HG03354 (cell line): Measurements from ENCODE around the gene KIF5C.

Experiments used
- ATAC-seq: cut with Tn5 transposase; IDR thresholded peaks from one replicate; pipeline ENCODE4 v1.9.1; 2021; ENCODE audit warnings: mild to moderate bottlenecking; ENCODE audit not compliant: unreplicated experiment, poor library complexity, severe bottlenecking

KIF5C gene

DNA sequence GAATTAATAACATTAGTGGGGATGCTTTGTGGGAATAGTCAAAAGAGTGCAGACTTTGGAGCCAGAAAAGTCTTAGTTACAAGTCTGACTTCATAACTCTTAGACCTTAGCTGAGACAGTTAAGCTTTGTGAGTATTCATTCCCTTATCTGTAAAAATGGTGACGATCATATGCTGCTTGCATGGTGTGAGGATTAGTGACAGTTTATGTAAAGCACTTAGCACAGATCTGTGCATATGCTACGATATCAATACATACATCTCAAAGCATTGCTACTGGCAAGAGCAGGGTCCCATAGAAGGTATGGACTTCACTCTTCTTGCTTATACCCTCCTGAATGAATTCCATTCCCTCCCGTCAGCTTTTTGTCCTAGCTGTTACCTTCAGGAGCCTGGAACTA is 106.8 kb downstream of the KIF5C start:
- ATAC-seq: no peak

DNA sequence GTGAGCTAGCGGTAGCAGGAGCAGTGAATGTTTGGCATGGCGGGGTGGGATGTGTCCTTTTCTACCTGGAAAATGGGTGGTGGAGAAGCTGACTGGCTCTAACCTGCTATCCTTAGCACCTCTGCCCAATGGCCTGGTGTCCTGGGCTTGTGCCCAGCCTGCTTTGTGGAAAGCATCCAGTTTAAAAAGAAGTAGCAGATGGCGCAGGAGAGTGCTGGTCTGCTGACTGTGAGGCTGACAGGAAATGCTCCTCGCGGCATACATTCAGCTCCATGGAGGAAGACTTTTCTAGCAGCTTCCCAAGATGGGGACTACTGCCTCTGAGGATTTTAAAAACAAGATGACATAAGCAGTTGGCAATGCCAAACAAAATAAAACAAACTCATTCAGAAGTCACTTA is 107.3 kb downstream of the KIF5C start:
- no peak for ATAC-seq

DNA sequence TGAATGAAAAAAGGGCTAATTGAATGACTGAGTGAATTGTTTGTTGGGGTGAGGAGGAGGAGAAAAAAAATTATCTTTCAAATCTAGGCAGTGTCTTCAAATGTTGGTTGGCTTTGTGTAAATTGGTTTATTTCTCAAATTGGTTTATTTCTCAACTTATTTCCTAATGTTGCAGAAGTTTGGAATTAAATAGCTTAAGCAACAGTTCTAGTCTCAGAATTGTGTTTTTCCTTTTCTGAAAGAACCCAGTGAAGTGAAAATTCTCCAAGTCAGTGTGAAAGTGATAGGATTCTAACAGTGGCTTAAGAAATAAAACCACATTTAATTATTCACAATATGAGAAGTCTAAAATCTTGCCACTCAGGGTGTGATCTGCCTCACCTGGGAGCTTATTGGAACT is 108.9 kb downstream of the KIF5C start:
- no peak for ATAC-seq

DNA sequence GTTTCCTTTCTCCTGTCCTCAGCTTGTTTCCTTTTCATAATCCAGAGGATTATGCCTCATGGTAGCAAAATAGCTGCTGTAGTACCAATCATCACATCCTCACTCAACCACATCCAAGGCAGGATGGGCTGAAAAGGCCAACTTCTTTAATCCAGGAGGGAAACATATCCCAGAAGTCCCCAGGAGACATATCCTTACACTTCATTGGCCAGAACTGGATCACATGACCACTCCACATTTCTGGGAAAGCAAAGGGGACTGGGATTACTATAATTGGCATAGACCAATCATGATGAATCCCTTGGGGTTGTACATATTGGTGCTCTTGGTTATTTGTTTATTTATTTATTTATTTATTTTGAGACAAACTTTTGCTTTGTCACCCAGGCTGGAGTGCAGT is 109.4 kb downstream of the KIF5C start:
- no peak for ATAC-seq

DNA sequence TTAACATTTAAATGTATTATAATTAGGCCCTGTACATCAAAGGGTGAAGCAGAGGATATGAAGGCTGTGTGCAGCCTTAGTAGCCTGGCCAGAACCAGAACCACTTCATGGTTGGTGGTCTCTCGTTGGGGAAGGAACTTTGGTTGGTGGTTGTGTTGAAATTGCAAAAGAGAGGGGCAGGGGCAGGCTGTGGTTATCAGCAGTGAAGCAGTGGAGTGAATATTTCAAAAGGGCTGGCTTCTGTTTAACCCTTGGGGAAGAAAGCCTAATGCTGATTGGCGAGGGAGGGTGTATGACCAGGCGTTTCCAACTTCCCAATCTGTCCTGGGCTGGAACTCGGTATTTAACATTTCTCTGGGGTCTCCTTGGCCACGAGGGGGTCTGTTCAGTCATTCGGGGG is 112.3 kb downstream of the KIF5C start:
- no peak for ATAC-seq

DNA sequence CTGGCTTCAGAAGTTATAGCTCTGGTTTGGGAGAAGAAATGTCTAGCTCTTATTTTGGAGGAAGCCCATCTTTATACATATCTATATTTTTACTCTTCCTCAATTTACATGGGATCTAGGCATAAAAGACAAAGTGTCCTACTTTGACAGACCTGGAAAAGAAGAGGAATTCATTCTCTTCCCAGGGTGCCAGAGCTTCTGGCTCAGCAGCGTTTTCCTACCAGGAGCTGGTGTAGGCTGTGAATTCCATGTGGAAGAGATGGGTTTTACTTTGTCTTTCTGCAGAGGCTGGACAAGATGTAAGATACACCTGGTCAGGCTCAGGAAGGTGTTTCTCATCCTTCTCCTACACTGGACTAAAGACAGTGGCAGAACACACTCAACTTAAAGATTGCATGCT is 113.3 kb downstream of the KIF5C start:
- no peak for ATAC-seq

DNA sequence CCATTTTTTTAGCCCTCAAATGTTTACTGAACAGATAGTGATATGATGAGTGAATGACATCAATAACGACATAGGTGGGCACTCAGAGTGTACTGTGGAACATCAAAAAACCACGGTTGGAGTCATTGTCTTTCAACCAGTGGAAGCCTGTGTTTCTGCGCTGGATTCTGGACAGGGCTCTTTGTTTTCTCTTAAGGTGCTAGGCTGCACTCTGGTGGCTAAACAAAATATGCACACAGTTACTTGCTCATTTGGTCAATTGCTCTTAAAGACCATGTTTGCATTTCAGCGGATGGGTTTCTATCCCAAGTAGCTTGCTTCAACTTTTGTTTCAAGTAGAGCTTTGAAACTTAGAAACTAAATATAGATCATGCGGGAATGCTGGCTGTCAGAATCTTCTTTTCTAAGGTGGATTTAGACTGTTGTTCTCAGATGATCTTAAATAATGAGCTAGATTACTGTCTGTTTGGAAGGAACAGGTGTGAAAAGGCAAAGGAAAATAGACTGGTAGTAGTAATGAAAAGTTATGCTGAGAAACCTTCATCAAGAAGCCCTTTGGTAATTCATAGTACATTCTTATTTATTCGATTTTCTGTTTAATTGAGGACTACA is 115.0 kb downstream of the KIF5C start:
- peak; percentile 92 for ATAC-seq

DNA sequence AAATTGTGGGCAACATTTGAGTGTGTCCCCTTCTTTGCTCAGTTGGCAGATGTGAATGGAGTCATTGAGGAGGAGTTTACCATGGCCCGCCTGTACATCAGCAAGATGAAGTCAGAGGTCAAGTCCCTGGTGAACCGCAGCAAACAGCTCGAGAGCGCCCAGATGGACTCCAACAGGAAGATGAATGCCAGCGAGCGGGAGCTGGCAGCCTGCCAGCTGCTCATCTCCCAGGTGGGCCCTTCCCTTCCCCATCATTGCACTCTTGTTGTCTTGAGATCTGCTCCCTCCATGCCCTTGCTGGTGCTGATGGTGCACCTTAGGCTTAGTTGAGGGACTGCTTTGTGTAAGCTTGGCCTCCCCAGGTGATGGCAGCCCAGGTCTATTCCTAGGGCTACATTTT is 115.9 kb downstream of the KIF5C start:
- no peak for ATAC-seq

DNA sequence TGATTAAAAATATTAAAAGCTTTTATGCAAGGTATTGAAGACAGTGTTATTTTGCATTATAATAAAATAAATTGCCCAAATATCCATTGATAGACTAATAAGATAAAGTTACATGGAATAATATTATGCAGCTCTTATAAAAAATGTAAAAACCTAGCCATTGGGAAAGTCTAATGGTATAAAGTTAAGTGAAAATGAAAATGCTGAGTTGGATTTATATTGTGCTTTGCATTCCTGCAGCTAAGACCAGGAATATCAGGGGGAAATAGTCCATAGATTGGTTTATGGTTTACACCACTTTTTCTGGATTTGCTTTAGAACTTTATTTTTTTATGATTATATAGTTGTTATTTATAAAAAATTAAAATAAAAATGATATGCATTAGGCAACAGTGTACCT is 117.4 kb downstream of the KIF5C start:
- ATAC-seq: no peak

DNA sequence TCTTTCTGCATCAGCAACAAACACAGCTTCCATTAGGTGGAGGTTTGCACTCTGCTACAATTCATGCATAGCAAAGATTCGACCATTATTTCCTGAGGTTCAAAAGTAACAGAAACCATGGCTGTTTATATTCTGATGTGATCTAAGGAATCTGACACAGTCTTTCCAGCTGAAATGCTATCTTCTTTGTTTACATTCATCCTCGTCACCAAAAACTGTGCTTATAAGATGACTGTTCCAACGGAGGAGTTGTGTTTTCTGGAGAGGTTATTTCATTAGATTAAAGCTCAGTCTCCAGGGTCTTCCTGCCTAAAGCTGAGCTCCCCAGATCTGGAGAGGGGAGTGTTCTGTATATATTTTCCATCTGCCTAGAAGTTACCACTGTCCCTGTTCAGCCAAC is 118.3 kb downstream of the KIF5C start:
- no peak for ATAC-seq

DNA sequence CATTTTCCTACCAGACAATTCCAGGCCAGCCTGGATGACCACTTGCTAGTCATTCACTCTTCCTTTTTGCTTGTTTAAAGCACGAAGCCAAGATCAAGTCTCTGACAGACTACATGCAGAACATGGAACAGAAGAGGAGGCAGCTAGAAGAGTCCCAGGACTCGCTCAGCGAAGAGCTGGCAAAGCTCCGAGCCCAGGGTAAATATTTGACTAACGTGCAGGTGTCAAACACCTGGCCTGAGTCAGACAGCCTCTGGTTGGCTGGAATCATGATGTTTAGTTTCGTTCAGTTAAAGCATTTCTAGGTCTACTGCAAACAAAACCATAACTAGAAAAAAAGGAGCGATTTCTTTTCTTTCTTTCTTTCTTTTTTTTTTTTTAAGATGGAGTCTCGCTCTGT is 119.3 kb downstream of the KIF5C start:
- ATAC-seq: no peak

DNA sequence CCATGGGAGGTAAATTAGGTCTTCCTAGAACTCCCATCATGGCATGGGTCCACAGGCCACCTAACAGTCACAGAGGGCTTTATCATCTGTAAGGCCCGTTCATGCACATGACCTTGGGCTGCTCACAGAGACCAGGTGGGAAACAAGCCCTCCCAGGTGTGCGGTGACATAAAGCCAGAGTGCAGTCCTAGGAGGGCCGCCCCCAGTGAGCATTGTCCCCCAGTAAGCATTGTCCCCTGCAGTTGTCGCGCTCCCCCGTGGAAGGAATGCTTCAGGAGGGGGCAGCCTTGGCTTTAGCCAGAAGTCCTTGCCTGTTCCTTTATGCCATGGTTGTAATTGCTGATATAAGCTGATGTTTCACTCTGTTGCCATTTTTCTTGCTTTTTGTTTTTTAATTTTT is 121.8 kb downstream of the KIF5C start:
- ATAC-seq: no peak

DNA sequence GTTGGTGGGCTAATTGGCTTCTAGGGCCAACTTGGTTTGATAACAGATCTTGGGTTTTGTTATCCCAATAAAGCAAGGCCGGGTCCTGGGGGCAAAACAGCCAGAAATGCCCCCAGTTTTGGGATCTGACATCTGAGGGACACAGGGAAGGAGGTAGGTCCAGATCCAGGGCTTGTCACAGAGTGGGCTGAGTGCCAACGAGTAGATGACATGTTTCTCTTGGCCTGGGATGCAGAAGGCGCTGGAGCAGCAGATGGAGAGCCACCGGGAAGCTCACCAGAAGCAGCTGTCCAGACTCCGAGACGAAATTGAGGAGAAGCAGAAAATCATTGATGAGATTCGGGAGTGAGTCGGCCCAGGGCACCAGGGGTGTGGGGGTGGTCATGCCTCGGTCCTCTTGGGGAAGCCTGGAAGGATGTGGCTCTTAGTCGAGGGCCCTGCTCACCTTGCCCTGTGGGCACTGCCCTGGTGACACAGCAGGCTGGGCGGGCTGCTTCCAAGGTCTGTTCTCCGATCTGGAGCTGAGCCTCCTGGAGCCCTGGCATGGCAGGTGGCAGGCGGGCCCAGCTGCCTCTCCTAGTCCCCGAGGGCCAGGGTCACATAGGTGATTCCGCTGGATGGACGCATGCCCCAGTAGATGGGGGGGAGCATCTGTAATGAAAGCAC is 123.3 kb downstream of the KIF5C start:
- ATAC-seq: no peak

DNA sequence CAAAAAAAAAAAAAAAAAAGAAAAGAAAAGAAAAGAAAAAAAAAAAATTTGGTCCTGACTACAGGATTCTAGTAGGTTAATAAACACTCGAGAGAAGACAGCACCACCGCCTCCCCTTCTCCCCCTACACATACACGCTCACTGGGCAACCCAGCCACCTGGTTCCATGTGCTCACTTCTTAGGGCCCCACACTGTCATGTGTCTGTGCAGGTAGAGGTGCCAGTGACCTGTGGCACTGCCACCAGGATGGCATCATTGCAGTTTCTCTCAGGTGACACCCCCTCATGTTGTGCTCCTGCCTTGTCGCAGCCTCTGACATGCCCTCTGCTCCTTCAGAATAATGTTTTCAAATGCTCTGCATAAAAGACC is 123.8 kb downstream of the KIF5C start:
- no peak for ATAC-seq

DNA sequence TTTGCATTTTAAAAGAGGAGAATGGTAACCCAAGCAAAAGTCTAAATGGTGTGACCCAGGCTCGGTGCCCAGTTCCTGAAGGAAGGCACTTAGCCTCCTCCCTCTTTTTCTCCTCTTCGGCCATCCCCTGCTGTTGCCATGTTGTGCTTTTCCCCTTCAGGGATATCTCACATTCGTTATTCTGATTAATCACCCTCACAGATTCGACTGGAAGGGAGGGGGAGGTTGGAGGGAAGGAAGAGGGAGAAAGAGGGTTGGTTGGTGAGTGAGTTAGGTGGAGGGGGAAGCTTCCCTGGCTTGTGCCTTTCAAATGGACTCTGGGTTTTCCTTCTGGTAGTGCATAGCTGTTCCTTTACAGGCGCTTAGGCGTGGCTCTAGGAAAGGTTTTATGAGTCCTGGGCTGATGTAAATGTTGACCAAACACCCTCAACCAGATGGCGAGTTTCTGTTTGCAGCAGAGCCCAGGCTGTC is 124.5 kb downstream of the KIF5C start:
- ATAC-seq: no peak

DNA sequence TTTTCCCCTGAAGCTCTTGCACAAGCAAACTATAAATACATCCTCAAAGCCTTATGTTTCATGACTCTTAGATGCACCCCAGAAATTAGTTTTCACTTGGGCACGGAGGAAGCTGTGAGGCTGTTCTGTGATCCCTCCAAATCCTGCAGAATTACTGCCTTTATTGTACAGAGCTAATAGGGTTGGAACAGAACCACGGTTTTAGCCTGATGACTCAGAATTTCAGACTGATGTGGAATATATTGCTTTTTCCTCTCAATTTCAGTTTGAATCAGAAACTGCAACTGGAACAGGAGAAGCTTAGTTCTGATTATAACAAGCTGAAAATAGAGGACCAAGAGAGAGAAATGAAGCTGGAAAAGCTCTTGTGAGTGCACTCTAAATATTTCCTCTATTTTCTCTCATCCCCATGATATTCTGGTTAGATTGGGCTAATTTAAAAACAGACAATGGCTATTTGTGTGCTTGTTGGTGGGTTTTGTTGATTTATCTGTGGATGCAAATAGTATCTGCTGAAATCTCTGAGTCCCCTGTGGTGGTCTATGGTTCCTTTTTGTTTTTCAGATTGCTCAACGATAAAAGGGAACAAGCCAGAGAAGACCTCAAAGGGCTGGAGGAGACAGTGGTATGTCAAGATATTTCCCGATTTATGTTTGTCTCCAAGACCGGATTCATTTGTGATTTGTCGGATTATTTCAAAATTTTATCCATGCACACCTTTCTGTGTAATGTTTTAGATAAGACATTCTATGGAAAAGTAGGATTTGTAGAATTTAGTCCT is 125.3 kb downstream of the KIF5C start:
- ATAC-seq: no peak

DNA sequence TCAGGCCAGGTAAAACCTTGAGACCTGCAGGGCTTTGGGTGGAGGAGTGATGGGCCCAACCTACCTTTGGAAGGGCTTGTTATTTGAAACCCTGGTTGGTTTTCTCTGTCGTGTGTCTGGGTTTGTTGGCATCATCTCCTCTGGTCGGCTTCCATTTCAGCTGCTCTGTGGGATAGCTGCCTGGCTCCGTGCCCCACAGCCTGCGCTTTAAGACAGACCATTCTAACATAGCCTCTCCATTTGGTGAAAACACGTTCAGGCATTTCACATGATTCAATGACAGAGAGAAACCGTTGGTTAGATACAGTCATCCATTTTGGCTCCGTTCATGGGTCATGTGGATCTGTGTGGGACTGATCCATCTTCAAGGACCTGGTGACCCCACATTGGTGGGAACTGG is 126.5 kb downstream of the KIF5C start:
- ATAC-seq: no peak

DNA sequence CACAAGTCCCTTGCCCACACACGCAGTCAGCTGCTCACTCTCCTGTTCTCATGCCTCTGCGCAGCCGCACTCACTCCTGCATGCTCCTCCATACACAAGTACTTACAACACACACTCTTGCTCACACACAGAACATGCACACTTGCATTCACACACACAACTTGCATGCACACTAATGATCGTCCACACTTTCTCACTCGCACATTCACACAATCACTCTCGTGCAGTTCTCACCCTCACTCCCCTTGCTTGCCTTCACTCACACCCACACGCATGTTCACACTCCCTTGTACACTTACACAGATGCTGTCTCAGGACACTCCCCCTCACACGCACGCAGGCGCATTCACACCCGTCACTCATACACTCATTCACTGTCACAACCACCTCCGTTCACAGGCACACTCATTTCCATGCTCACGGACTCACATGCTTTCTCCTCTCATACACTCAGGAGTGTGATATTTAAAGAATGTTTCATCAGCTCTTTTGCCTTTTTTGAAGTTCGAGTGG is 127.4 kb downstream of the KIF5C start:
- ATAC-seq: no peak

DNA sequence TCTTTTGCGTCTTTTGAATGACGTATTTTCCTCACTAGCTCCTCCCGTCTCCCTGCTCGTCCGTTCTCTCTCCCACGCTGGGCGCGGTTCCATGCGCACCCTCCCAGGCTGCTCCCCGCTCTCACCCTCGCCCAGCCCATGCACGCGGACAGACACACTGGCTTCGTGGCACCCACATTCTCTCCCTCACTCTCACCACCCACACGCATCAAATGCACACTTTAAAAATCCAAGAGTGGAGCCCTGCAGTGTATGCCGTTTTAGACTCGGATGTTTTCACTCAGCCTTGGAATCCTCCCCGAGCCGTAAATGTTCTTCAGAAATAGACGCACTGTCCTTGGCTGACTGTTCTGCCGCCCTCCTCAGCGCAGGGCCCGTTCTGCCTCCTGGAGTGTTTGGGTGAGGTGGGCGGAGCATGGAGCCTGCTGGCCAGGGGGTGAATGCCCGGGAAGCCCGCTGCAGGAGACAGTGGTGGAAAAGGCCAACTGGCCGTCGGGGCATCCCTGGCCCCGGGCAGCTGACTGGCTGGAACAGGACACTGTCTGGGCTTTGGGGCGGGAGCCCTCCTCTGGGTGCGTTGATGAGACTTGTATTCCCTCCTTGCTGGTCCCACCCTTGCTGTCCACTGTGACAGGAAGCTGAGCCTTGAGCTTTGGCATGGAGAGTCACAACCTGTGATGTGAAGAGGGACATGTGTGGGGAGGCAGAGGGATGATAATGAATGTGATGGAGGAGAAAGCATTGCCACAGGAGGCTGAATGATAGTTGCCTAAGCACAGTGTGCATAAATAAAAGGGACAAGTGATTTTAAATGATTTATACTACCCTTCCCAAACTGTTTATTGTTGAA is 128.1 kb downstream of the KIF5C start:
- no peak for ATAC-seq

DNA sequence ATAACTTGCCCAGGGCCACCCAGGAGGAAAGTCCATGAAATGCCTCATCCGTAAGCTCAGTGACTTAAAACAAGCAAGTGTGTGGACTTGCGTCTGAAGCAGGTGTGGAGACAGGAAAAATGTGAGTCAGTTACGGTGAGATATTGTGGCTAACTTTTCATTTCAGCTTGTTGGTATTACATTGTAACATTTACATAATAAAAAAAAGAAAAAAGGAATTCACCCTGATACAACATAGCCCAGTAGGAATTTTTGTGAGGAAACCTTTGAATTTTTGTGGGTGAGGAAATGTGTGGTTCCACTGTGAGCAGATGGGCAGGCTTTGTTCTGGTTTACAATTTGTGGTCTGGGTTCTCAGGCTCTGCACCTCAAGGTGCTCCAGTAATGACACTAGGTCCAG is 129.8 kb downstream of the KIF5C start:
- ATAC-seq: no peak
